IMR-90 (cell line): ENCODE data around the gene ARHGAP12. TPM values are rescaled to one million over a fixed set of nuclear protein-coding genes. Genes with fewer than 3 reads are reported as not detected.

Experiments
- ATAC-seq: fragments of 200-7000 bp; cut with Tn5 transposase; 2 replicates; pipeline ENCODE4 v1.9.1; 2020; ENCODE audit warnings: low read depth, mild to moderate bottlenecking, moderate library complexity
- BruUV-seq: library from RNA; stranded (reverse); fragments of 400-500 nt; replicated peaks from 2 replicates; lab custom pipeline; 2021; lab: Mats Ljungman, UMichigan
- CTCF ChIA-PET: fragments of 300-600 bp; formaldehyde crosslinking; extraction: SDS; loops from one replicate; lab custom pipeline; 2021; ENCODE audit warnings: antibody characterized with exemption; lab: Yijun Ruan, JAX
- POLR2A ChIA-PET: fragments of 300-600 bp; sonication (Branson Sonifier 250); formaldehyde crosslinking; loops from one replicate; lab custom pipeline; 2022; ENCODE audit warnings: antibody characterized with exemption; ENCODE audit not compliant: unreplicated experiment; lab: Charles Lee
- DNase-seq: peaks from one replicate; pipeline ENCODE4 v3.0.0; 2013
- H2AFZ ChIP-seq: replicated peaks from 2 replicates; pipeline ENCODE3; 2013; ENCODE audit warnings: low read length, mild to moderate bottlenecking; ENCODE audit not compliant: poor library complexity
- H2AK5ac ChIP-seq: 2 replicates; pipeline ENCODE4 v1.6.1; 2013; ENCODE audit warnings: low read depth, low read length, inconsistent platforms
- H2AK9ac ChIP-seq: replicated peaks from 2 replicates; pipeline ENCODE3; 2013; ENCODE audit warnings: mild to moderate bottlenecking, low read depth, low read length, moderate library complexity; ENCODE audit not compliant: poor library complexity
- H2BK120ac ChIP-seq: 2 replicates; pipeline ENCODE4 v1.6.1; 2013; ENCODE audit warnings: low read depth, low read length, inconsistent platforms
- H2BK15ac ChIP-seq: 3 replicates; pipeline ENCODE4 v1.6.1; 2013; ENCODE audit warnings: low read depth, low read length, inconsistent platforms
- H2BK20ac ChIP-seq: 2 replicates; pipeline ENCODE4 v1.6.1; 2013; ENCODE audit warnings: low read depth, mild to moderate bottlenecking, inconsistent platforms, low read length, moderate library complexity
- H2BK5ac ChIP-seq: 2 replicates; pipeline ENCODE4 v1.6.1; 2013; ENCODE audit warnings: mild to moderate bottlenecking, low read depth, low read length, inconsistent platforms; ENCODE audit not compliant: poor library complexity, severe bottlenecking
- H3K14ac ChIP-seq: replicated peaks from 2 replicates; pipeline ENCODE4 v1.6.1; 2013; ENCODE audit warnings: low read depth, low read length, inconsistent platforms
- H3K18ac ChIP-seq: 2 replicates; pipeline ENCODE4 v1.6.1; 2013; ENCODE audit warnings: low read depth, low read length, control low read depth
- H3K23ac ChIP-seq: 2 replicates; pipeline ENCODE4 v1.6.1; 2013; ENCODE audit warnings: low read depth, low read length, inconsistent platforms
- H3K27ac ChIP-seq: 2 replicates; pipeline ENCODE4 v1.5.1; 2013; ENCODE audit warnings: mild to moderate bottlenecking, control low read depth, low read length; ENCODE audit not compliant: insufficient read depth
- H3K27me3 ChIP-seq: 2 replicates; pipeline ENCODE4 v1.6.1; 2013; ENCODE audit warnings: low read length; ENCODE audit not compliant: control insufficient read depth, insufficient read depth
- H3K36me3 ChIP-seq: 2 replicates; pipeline ENCODE4 v1.6.1; 2013; ENCODE audit warnings: low read length, mixed read lengths; ENCODE audit not compliant: control insufficient read depth, insufficient read depth
- H3K4ac ChIP-seq: 2 replicates; pipeline ENCODE4 v1.6.1; 2013; ENCODE audit warnings: low read depth, low read length, inconsistent platforms
- H3K4me1 ChIP-seq: 2 replicates; pipeline ENCODE4 v1.6.1; 2013; ENCODE audit warnings: low read length, mixed read lengths; ENCODE audit not compliant: control insufficient read depth, insufficient read depth
- H3K4me2 ChIP-seq: 2 replicates; pipeline ENCODE4 v1.6.1; 2013; ENCODE audit warnings: low read depth, mild to moderate bottlenecking, control low read depth, low read length, moderate library complexity
- H3K4me3 ChIP-seq: 2 replicates; pipeline ENCODE4 v1.5.1; 2013; ENCODE audit warnings: low read depth, mild to moderate bottlenecking, control low read depth, low read length, moderate library complexity; ENCODE audit not compliant: insufficient read depth
- H3K56ac ChIP-seq: 2 replicates; pipeline ENCODE4 v1.6.1; 2013; ENCODE audit warnings: low read length, inconsistent platforms; ENCODE audit not compliant: insufficient read depth; ENCODE audit errors: extremely low read depth
- H3K79me1 ChIP-seq, 2 experiments: 2 replicates each; pipeline ENCODE4 v1.6.1; 2013; ENCODE audit warnings: low read length in 2 of 2, inconsistent platforms in 1 of 2, low read depth in 1 of 2
- H3K9ac ChIP-seq: 2 replicates; pipeline ENCODE4 v1.6.1; 2013; ENCODE audit warnings: low read depth, low read length, control low read depth
- H3K9me1 ChIP-seq: 2 replicates; pipeline ENCODE4 v1.6.1; 2013; ENCODE audit warnings: low read length, inconsistent platforms; ENCODE audit not compliant: insufficient read depth
- H3K9me3 ChIP-seq: 2 replicates; pipeline ENCODE4 v1.6.1; 2013; ENCODE audit warnings: low read length; ENCODE audit not compliant: control insufficient read depth, insufficient read depth
- H4K20me1 ChIP-seq: 2 replicates; pipeline ENCODE4 v1.6.1; 2013; ENCODE audit warnings: low read length, inconsistent platforms; ENCODE audit not compliant: insufficient read depth
- H4K5ac ChIP-seq: 2 replicates; pipeline ENCODE4 v1.6.1; 2013; ENCODE audit warnings: mild to moderate bottlenecking, low read depth, low read length, control low read depth
- H4K8ac ChIP-seq, 2 experiments: 2 replicates each; pipeline ENCODE4 v1.6.1; 2013; ENCODE audit warnings: low read depth in 2 of 2, low read length in 2 of 2, control low read depth in 1 of 2, inconsistent platforms in 1 of 2
- H4K91ac ChIP-seq: 2 replicates; pipeline ENCODE4 v1.6.1; 2013; ENCODE audit warnings: low read depth, low read length, inconsistent platforms; ENCODE audit not compliant: insufficient read depth
- FOS ChIP-seq: fragments of 150-350 bp; IDR thresholded peaks from 2 replicates; pipeline ENCODE4 v1.6.1; 2016; ENCODE audit warnings: low read depth, low read length
- NFE2L2 ChIP-seq: fragments of 150-350 bp; IDR thresholded peaks from 2 replicates; pipeline ENCODE4 v1.6.1; 2016; ENCODE audit warnings: low read depth, mild to moderate bottlenecking, low read length
- WGBS, 2 experiments: methylation state at CpG; one replicate each; pipeline versions ENCODE4 v1.1.5 to v1.1.7; 2013; ENCODE audit warnings: missing lambda C conversion rate in 2 of 2; ENCODE audit not compliant: insufficient read length in 1 of 2; ENCODE audit errors: extremely low coverage in 2 of 2; 5-methylcytosine and 5-hydroxymethylcytosine counted together
- dilution Hi-C: fragments of 300-500 bp; cut with HindIII; formaldehyde crosslinking; loops from one replicate; pipeline ENCODE4 v1.14.3; 2018; ENCODE audit warnings: low sequenced_read_pairs; ENCODE audit not compliant: unreplicated experiment
- in situ Hi-C: fragments of 300-500 bp; cut with MboI; formaldehyde crosslinking; loops from 3 replicates; pipeline ENCODE4 v1.14.3; 2019; ENCODE audit warnings: low sequenced_read_pairs, inconsistent platforms, mixed read lengths
- intact Hi-C: fragments of 100-400 bp; cut with micrococcal nuclease; formaldehyde crosslinking; loops from 2 replicates; pipeline ENCODE4 v1.10.0; 2022
- polyA plus RNA-seq, 3 experiments: library from polyadenylated mRNA; depleted of rRNA; stranded (reverse); fragments of >200 nt; gene quantifications; 2 replicates each; pipeline ENCODE4 v1.2.3, GENCODE V29; 2012; ENCODE audit warnings: low replicate concordance in 1 of 3
- total RNA-seq: library from RNA; depleted of rRNA; stranded (reverse); fragments of >200 nt; gene quantifications from 2 replicates; pipeline ENCODE4 v1.2.3, GENCODE V29; 2012

Gene ARHGAP12
- total and polyA plus RNA-seq, 2 of the 4 experiments (the other 2 are of a cell fraction), result 9.0 to 28.5 TPM

GRCh38 chr10:31974434-31975124 lies 45.9 kb upstream of the ARHGAP12 start:
- in situ Hi-C loops, result no loop called here
- Histone ChIP-seq H3K27me3 (no peaks in the 10 kb centered on the region), H3K4me3 (no peak overlapping the region), H4K91ac (no peak overlapping the region), H3K9me1 (peaks cover 9% of the 10 kb centered on the region; the same call in 1 of the 2 replicates), H3K18ac (no peak overlapping the region), H2BK120ac (no peak overlapping the region), H4K5ac (no peak overlapping the region), H2AFZ (no peak overlapping the region), H3K79me1 (no peaks in the 10 kb centered on the region), H3K23ac (0 out of 2 replicates have a peak overlapping the region, but pooled peaks have one; percentile 32), H3K36me3 (no peaks in the 10 kb centered on the region), H3K4me1 (peaks cover 4% of the 10 kb centered on the region), H2AK5ac (peak overlapping the region; percentile 69; the same call in 1 of the 2 replicates), H3K4me2 (no peak overlapping the region), H2BK15ac (peak overlapping the region; percentile 30; the same call in 1 of the 3 replicates), H3K9ac (no peak overlapping the region), H3K4ac (peak overlapping the region; percentile 52; the same call in 1 of the 2 replicates), H3K9me3 (no peaks in the 10 kb centered on the region), H2BK20ac (no peak overlapping the region), H3K56ac (no peak overlapping the region), H4K20me1 (no peaks in the 10 kb centered on the region), H2AK9ac (no peak overlapping the region), H2BK5ac (no peak overlapping the region), H4K8ac (0 out of 4 replicates have a peak overlapping the region, but pooled peaks of 1 of the 2 experiments have one; percentile 16), H3K14ac (no peak overlapping the region), H3K27ac (no peak overlapping the region)
- DNase-seq, result peak; percentile 53
- TF ChIP-seq FOS (peak; percentile 45; the same call in 1 of the 2 replicates), NFE2L2 (no peak)
- CTCF ChIA-PET, result no interaction called here
- intact Hi-C loops, result no loop called here
- ATAC-seq, result peak; percentile 58
- 83% methylated on average over 1 of the region's 4 CpGs; no CpG with 5 or more reads in 1 of the 2 experiments for WGBS, 2 experiments
- POLR2A ChIA-PET, result no interaction called here
- dilution Hi-C loops, result no loop called here
- BruUV-seq, result no TSS peak
